HG03025 (cell line): Measurements from ENCODE around the gene GJA5.

Experiments
- ATAC-seq: cut with Tn5 transposase; IDR thresholded peaks from one replicate; pipeline ENCODE4 v1.9.1; 2021; ENCODE audit warnings: mild to moderate bottlenecking, moderate library complexity; ENCODE audit not compliant: unreplicated experiment, low FRiP score

GJA5 gene

DNA sequence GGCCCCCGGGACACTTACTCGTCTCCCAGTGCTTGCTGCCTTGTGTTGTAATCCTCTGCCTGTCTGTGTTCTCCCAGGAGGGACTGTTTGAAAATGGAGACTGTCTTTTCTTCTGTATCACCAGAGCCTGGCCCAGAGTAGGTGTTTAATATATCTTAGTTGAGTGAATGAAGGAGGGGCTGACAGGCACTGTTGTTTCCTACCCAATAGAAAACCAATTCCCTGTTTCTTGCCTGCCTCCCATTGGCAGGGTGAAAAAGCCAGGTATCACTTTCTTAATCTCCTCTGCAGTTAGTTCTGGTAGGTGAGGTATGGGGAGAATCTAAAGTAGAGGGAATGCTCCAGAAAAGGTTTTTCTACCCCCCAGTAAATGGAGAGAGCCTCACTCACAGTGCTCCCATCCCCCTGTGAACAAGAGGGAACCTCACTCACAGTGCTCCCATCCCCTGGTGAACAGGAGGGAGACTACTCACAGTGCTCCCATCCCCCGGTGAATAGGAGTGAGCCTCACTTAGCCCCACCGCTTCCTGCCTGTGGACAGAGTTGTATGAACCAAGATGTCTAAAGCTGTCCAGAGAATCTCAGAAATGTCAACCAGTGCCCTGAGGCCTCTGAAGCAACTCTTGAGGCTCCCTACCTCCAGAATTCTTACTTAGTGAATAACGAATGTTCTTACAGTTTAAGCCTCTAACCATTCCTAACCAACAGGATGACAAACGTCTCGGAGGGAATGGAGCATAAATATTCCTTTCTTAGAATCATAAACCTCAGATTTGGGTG lies at the start of gene GJA5:
GJA5 (minus strand) TSS at position 122 of the 780 bp plus-strand sequence. CDS start 1,364 bp downstream, outside the sequence.
- ATAC-seq: no peak

DNA sequence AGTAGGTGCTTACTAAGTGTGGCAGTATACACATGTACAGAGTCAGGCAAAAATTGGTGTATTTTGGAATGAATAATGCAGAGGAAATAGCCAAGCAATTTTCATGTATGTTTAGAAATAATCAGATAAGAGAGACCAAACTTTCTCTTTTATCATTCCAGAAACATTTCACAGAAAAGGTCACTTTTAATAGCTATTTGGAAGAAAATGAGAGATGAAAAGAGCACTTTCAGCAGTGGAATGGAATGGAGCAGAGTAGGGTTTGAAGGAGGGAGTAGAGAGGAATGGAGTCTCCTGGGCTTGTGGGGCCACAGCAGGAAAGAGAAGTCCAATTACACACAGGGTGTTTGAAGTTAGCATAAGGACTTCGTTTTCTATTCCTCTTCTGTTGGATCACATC lies 48.8 kb upstream of the GJA5 start:
- ATAC-seq: no peak

DNA sequence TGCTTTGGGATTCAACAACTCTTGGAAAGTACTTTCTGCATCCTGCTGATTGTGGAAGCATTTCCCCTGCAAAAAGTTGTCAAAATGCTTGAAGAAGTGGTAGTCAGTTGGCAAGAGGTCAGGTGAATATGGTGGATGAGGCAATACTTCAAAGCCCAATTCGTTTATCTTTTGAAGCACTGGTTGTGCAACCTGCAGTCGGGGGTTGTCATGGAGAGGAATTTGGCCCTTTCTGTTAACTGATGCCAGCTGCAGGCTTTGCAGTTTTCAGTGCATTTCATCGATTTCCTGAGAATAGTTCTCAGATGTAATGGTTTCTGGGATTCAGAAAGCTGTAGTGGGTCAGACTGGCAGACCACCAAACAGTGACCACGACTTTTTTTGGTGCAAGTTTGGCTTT lies 47.6 kb upstream of the GJA5 start:
- ATAC-seq: no peak

DNA sequence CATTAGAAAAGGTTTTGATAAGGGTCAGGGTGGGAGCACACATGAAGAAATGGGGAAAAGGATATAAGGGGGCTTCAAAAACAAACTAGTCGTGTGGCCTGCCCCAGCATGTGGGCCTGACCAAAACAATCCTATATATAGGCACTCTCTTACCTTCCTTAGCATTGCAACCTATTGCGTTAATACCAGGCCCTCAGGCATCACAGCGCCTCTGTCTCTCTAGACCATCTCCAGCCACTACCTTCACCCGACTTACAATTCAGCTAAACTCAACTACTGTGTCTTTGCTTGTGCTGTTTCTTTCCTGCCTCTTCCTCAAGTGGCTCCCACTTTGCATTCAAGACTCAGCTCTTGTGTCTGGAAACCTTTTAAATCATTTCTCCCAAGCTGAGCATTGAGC lies 47.0 kb upstream of the GJA5 start:
- no peak for ATAC-seq

DNA sequence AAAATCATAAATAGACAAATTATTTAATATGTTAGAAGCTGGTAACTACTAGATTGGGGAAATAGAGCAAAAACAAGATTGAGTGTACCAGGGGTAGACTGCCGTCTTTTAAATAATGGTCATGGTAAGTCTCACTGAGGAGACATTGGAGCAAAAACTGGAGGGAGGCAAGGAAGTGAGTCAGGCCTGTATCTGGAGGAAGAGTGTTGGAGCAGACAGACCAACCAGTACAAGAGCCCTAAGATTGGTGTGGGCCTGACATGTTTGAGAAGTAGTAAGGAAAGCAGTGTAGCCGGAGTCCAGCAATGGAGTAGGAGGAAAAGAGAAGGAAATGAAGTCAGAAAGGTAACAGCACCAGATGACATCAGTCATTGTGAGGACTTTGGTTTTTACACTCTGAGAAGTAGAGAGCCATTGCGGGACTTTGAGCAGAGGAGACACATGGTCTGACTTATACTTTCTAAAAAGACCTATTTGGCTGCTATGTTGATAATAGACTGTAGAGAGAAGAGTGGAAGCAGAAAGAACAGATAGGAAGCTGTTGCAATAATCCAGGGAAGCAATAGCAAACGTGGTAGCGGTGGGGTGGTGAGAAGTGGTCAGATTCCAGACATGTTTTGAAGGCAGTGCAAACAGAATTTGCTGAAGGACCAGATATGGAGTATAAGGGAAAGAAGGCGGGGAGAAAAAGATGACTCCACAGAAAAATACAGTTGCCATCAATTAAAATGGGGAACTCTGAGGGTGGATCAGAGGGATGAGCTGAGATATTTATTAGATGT lies 44.7 kb upstream of the GJA5 start:
- no peak for ATAC-seq

DNA sequence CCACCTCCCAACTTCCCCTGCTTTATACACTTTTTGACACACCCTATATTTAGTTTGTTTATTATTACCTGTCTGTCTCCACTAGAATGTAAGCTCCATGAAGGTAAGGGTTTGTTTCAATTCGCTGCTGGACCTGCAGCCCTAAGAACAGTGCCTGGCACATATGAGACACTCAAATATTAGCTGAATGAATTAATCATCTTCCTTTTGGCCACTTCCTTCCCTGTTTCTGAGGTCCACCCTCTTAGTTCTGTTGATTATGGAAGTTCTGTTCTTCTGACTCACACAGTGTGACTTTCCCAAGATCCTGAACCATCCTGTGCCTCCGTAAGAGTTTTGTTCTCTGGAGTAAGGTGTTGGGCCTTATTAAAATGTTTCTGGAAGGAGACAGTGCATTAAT lies 40.4 kb upstream of the GJA5 start:
- no peak for ATAC-seq

DNA sequence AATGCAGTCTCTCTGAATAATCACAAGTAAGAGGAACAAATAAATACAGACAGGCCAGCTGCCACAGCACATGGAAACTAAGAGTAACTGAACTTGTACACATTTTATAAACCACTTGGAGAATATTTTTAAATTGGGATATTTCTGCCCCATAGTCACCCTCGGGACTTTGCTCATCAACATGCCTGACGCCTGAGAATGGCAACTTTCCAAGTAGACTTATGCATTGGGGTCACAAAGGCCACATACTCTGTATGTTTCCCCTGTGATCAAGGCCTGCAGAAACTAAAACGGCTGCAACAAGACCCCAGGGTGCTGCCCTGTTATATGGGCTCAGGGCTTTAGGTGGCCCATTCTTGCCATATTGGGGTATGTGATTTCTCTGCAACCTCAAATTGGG lies 38.3 kb upstream of the GJA5 start:
- no peak for ATAC-seq

DNA sequence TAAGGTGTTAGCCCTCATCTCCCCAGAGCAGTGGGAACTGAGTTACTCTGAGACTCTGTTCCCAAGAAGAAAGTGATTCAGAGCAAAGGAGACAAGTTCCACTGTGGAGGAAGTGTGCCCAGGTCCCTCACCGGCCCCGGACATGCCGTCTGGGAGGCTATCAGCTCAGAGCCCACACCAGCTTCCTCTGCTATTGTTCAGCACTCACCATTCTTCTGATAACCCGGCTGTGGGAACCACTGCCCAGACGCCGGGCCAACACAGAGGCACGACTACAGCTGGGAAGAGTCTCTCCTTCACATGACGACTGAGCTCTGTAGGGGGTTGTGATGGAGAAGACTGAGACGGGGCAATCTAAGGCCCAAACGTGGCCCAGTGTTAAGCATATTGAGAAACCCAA lies 34.2 kb upstream of the GJA5 start:
- no peak for ATAC-seq

- no peak for ATAC-seq
Observed at GRCh38 chr1:147791876-147792275, 31.5 kb upstream of the GJA5 start.

GRCh38 chr1:147787765-147788164 lies 27.4 kb upstream of the GJA5 start:
- no peak for ATAC-seq

DNA sequence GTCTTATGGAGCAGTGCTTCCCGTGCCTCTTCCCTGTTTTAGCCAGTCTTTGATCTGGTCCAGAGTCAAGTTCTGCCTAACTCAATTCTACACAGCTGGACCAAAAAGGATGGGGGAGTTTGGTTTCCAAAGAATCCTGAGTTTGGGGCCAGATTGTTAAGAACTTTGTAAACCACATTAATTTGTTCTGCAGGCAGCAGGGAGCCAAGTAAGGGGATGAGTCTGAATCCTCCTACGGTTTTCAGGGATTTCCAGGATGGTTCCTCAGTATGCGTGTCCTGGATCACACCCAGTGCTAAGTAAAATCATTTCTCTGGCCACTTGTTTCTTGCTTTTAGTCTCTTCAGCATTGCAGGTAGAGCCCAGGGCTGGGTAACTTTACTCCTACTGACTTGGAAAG lies 26.1 kb upstream of the GJA5 start:
- ATAC-seq: no peak

GRCh38 chr1:147785794-147786506 lies 25.5 kb upstream of the GJA5 start:
- ATAC-seq: no peak

DNA sequence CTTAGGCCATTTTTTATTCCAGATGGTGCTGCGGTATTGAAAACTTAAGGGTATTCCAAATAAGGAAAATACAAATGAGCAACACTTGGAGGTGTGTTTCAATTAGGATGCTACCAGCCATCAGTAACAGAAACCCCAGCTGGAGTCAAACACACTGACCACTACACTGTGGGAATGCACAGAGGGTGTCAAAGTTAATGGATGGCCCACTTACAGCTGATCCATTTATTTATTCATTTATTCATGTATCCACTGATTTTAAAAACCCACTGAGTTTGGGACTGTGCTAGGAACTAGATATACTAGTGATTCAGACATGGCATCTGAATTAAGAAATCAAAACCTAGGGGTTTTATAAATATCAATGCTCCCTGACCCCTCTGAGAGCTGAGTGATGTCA lies 24.5 kb upstream of the GJA5 start:
- no peak for ATAC-seq

DNA sequence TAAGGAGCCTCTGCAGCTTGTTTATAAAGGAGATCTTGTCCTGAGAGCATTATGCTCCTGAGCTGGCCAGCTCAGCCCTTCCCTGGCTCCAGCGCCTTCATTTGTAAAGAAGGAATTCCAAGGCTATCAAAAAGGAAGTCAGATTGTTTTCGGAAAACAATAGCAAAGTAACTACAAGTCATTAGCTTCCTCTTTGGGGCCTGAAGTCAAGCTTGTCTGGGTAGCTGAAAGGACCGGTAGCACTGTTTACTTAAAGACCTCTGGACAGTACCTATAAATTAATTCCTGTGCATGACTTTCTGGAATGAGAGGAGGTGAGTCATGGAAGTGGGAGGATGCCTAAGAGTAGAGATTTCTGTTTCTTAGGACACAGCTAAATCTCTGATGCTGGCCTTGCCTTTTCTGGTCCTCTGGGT lies 20.7 kb upstream of the GJA5 start:
- ATAC-seq: no peak

- no peak for ATAC-seq
Observed at GRCh38 chr1:147777694-147778093, 17.3 kb upstream of the GJA5 start.

GRCh38 chr1:147773215-147773715 lies 12.9 kb upstream of the GJA5 start:
- no peak for ATAC-seq

DNA sequence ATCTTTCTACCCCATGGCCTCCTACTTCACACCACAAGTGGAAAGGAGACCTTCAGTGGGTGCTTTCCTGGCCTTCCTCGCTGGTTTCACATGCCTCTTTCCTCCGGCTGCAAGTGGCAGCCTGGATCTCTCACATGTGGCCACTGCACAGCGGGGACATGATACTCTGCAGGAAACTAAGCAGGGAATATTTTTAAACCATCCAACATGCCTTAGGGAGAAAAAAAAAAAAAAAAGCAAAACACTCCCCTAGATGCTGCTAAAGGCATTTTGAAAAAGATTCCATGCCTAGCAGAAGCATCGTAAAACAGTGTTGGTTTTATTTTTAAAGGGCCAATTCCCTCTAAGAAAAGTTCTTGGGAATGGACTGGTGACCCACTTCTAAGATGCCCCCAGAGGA lies 12.2 kb upstream of the GJA5 start:
- no peak for ATAC-seq

- ATAC-seq: no peak
Observed at GRCh38 chr1:147771226-147772125, 11.1 kb upstream of the GJA5 start.

DNA sequence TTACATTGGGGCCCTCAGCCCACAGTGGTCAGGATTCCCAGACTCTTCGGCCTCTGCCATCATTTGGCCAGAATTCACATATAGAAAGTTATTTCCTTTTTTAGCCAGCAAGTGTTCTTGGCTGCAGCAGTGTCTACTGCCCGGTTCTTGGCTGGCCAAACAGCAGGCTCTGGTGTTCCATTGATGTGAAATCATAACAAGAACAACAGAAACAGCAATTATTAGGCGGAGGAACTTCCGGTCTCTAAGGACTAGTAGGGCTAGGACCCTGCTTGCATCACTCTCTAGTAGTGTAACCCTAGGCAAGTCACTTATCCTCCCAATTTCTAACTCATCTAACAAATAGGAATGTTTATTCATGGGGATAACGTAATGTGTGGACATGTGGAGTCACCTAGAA lies 8.7 kb upstream of the GJA5 start:
- ATAC-seq: no peak

DNA sequence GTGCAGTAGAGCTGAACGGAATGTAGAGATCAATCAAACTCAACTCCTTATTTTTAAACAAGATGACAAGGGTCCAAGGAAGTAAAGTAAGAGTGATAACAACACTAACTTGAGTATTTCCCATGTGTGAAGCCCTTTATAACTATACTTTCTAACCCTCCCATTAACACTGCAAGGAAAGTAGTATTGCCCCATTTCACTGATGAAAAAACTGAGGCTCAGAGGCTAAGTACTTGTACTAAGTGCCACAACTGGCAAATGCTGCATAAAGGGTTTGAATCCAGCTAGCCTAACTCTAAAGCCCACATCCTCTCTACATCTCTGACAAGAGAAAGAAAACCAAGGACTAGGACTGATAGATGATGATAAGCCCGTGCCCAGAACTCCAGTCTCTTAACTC lies 8.2 kb upstream of the GJA5 start:
- no peak for ATAC-seq
